ENCODE measurements around the gene GTPBP2.
"Not testable (repeated sequence)": the region's sequence is repeated elsewhere in the genome, so short reads cannot be mapped to it uniquely, and the experiment has no call there.

The GTPBP2 gene

GRCh38 chr6:43608310-43608763 is 20.7 kb downstream of the GTPBP2 start:
- no peaks in the 10 kb centered on the region for H3K27me3 ChIP-seq (ENCODE audit: insufficient read depth, low read length)
- peaks cover 49% of the 10 kb centered on the region for H3K36me3 ChIP-seq (ENCODE audit: insufficient read depth, low read length)
- no peaks in the 10 kb centered on the region for H3K9me3 ChIP-seq (ENCODE audit: low read length)
- no peak overlapping the region for H3K4me3 ChIP-seq (ENCODE audit: low read length)
- H3K4me1 ChIP-seq (ENCODE audit: insufficient read depth, low read length) = no peaks in the 10 kb centered on the region
- no peak overlapping the region for H2AFZ ChIP-seq (ENCODE audit: low read depth, low read length)

- H3K4me1 ChIP-seq (ENCODE audit: insufficient read depth, low read length) = no peaks in the 10 kb centered on the region
- no peak overlapping the region for H3K4me3 ChIP-seq (ENCODE audit: low read length)
- H2AFZ ChIP-seq (ENCODE audit: low read depth, low read length) = no peak overlapping the region
- no peaks in the 10 kb centered on the region for H3K9me3 ChIP-seq (ENCODE audit: low read length)
- H3K36me3 ChIP-seq (ENCODE audit: insufficient read depth, low read length) = peaks cover 54% of the 10 kb centered on the region
- no peaks in the 10 kb centered on the region for H3K27me3 ChIP-seq (ENCODE audit: insufficient read depth, low read length)
These were observed 23.0 kb downstream of the GTPBP2 start for GRCh38 chr6:43606019-43606418.

GRCh38 chr6:43604174-43604573 is 24.9 kb downstream of the GTPBP2 start:
- Histone ChIP-seq H2AFZ (ENCODE audit: low read depth, low read length) (no peak overlapping the region), H3K9me3 (ENCODE audit: low read length) (no peaks in the 10 kb centered on the region)

GRCh38 chr6:43600595-43600994 is 28.5 kb downstream of the GTPBP2 start:
- no peak overlapping the region for H3K4me3 ChIP-seq (ENCODE audit: low read length)
- H2AFZ ChIP-seq (ENCODE audit: low read depth, low read length) = no peak overlapping the region
- H3K9me3 ChIP-seq (ENCODE audit: low read length) = no peaks in the 10 kb centered on the region
- no peaks in the 10 kb centered on the region for H3K4me1 ChIP-seq (ENCODE audit: insufficient read depth, low read length)
- no peaks in the 10 kb centered on the region for H3K27me3 ChIP-seq (ENCODE audit: insufficient read depth, low read length)
- H3K36me3 ChIP-seq (ENCODE audit: insufficient read depth, low read length) = peaks cover 51% of the 10 kb centered on the region

More at GRCh38 chr6:43604174-43604573, 24.9 kb downstream of the GTPBP2 start:
- H3K36me3 ChIP-seq (ENCODE audit: insufficient read depth, low read length) = peaks cover 52% of the 10 kb centered on the region
- no peak overlapping the region for H3K4me3 ChIP-seq (ENCODE audit: low read length)
- H3K27me3 ChIP-seq (ENCODE audit: insufficient read depth, low read length) = no peaks in the 10 kb centered on the region
- H3K4me1 ChIP-seq (ENCODE audit: insufficient read depth, low read length) = no peaks in the 10 kb centered on the region

- Histone ChIP-seq H3K4me1 (ENCODE audit: insufficient read depth, low read length) (no peaks in the 10 kb centered on the region), H3K9me3 (ENCODE audit: low read length) (no peaks in the 10 kb centered on the region), H3K4me3 (ENCODE audit: low read length) (no peak overlapping the region), H3K27me3 (ENCODE audit: insufficient read depth, low read length) (no peaks in the 10 kb centered on the region), H3K36me3 (ENCODE audit: insufficient read depth, low read length) (peaks cover 29% of the 10 kb centered on the region), H2AFZ (ENCODE audit: low read depth, low read length) (no peak overlapping the region)
These were observed 35.1 kb downstream of the GTPBP2 start for GRCh38 chr6:43593938-43594337.

GRCh38 chr6:43589564-43589963 is 39.5 kb downstream of the GTPBP2 start:
- not testable (repeated sequence) for H3K9me3 ChIP-seq (ENCODE audit: low read length); H3K27me3 ChIP-seq (ENCODE audit: insufficient read depth, low read length); H2AFZ ChIP-seq (ENCODE audit: low read depth, low read length); H3K4me3 ChIP-seq (ENCODE audit: low read length); H3K4me1 ChIP-seq (ENCODE audit: insufficient read depth, low read length)
- H3K36me3 ChIP-seq (ENCODE audit: insufficient read depth, low read length) = peaks cover 49% of the 10 kb centered on the region

- H3K36me3 ChIP-seq (ENCODE audit: insufficient read depth, low read length) = peaks cover 62% of the 10 kb centered on the region
- H3K4me1 ChIP-seq (ENCODE audit: insufficient read depth, low read length) = no peaks in the 10 kb centered on the region
These were observed 40.9 kb downstream of the GTPBP2 start for GRCh38 chr6:43588194-43588593.

GRCh38 chr6:43584892-43585570 is 44.0 kb downstream of the GTPBP2 start:
- H3K9me3 ChIP-seq (ENCODE audit: low read length) = no peaks in the 10 kb centered on the region
- H2AFZ ChIP-seq (ENCODE audit: low read depth, low read length) = no peak overlapping the region
- H3K4me1 ChIP-seq (ENCODE audit: insufficient read depth, low read length) = no peaks in the 10 kb centered on the region
- H3K4me3 ChIP-seq (ENCODE audit: low read length) = no peak overlapping the region
- H3K36me3 ChIP-seq (ENCODE audit: insufficient read depth, low read length) = peaks cover 62% of the 10 kb centered on the region
- H3K27me3 ChIP-seq (ENCODE audit: insufficient read depth, low read length) = no peaks in the 10 kb centered on the region

More at GRCh38 chr6:43588194-43588593, 40.9 kb downstream of the GTPBP2 start:
- Histone ChIP-seq H3K9me3 (ENCODE audit: low read length) (no peaks in the 10 kb centered on the region), H3K4me3 (ENCODE audit: low read length) (no peak overlapping the region), H3K27me3 (ENCODE audit: insufficient read depth, low read length) (no peaks in the 10 kb centered on the region), H2AFZ (ENCODE audit: low read depth, low read length) (no peak overlapping the region)

GRCh38 chr6:43582911-43583310 is 46.2 kb downstream of the GTPBP2 start:
- H3K4me1 ChIP-seq (ENCODE audit: insufficient read depth, low read length) = no peaks in the 10 kb centered on the region
- no peak overlapping the region for H3K4me3 ChIP-seq (ENCODE audit: low read length)
- no peaks in the 10 kb centered on the region for H3K27me3 ChIP-seq (ENCODE audit: insufficient read depth, low read length)
- H2AFZ ChIP-seq (ENCODE audit: low read depth, low read length) = no peak overlapping the region
- peaks cover 52% of the 10 kb centered on the region for H3K36me3 ChIP-seq (ENCODE audit: insufficient read depth, low read length)
- peaks cover 3% of the 10 kb centered on the region for H3K9me3 ChIP-seq (ENCODE audit: low read length)

- Histone ChIP-seq H3K9me3 (ENCODE audit: low read length) (peaks cover 3% of the 10 kb centered on the region), H3K36me3 (ENCODE audit: insufficient read depth, low read length) (peaks cover 24% of the 10 kb centered on the region), H3K27me3 (ENCODE audit: insufficient read depth, low read length) (no peaks in the 10 kb centered on the region), H2AFZ (ENCODE audit: low read depth, low read length) (no peak overlapping the region), H3K4me1 (ENCODE audit: insufficient read depth, low read length) (peaks cover 15% of the 10 kb centered on the region), H3K4me3 (ENCODE audit: low read length) (no peak overlapping the region)
These were observed 49.9 kb downstream of the GTPBP2 start for GRCh38 chr6:43579171-43579570.

- Histone ChIP-seq H3K9me3 (ENCODE audit: low read length) (peaks cover 3% of the 10 kb centered on the region), H3K36me3 (ENCODE audit: insufficient read depth, low read length) (peaks cover 19% of the 10 kb centered on the region), H3K4me1 (ENCODE audit: insufficient read depth, low read length) (peaks cover 15% of the 10 kb centered on the region), H3K4me3 (ENCODE audit: low read length) (no peak overlapping the region), H3K27me3 (ENCODE audit: insufficient read depth, low read length) (no peaks in the 10 kb centered on the region), H2AFZ (ENCODE audit: low read depth, low read length) (no peak overlapping the region)
These were observed 50.3 kb downstream of the GTPBP2 start for GRCh38 chr6:43578748-43579147.

- Histone ChIP-seq H3K36me3 (ENCODE audit: insufficient read depth, low read length) (peaks cover 25% of the 10 kb centered on the region), H3K9me3 (ENCODE audit: low read length) (peaks cover 3% of the 10 kb centered on the region), H3K27me3 (ENCODE audit: insufficient read depth, low read length) (no peaks in the 10 kb centered on the region), H3K4me3 (ENCODE audit: low read length) (peak within 1 kb of the TSS; percentile 86), H3K4me1 (ENCODE audit: insufficient read depth, low read length) (peaks cover 15% of the 10 kb centered on the region), H2AFZ (ENCODE audit: low read depth, low read length) (peak within 1 kb of the TSS; percentile 62)
These were observed 53.1 kb downstream of the GTPBP2 start, which contains the start of the genes POLH and XPO5 for GRCh38 chr6:43575772-43576551. POLH (plus strand) TSS chr6:43576185; CDS start chr6:43582320, 6,135 bp downstream. XPO5 (minus strand) TSS chr6:43576038; CDS start chr6:43575864, 174 bp downstream.

- Histone ChIP-seq H3K4me1 (ENCODE audit: insufficient read depth, low read length) (peaks cover 15% of the 10 kb centered on the region), H3K36me3 (ENCODE audit: insufficient read depth, low read length) (peaks cover 32% of the 10 kb centered on the region), H3K27me3 (ENCODE audit: insufficient read depth, low read length) (no peaks in the 10 kb centered on the region), H2AFZ (ENCODE audit: low read depth, low read length) (peak overlapping the region; percentile 62), H3K9me3 (ENCODE audit: low read length) (peaks cover 3% of the 10 kb centered on the region), H3K4me3 (ENCODE audit: low read length) (peak overlapping the region; percentile 86)
These were observed 53.8 kb downstream of the GTPBP2 start for GRCh38 chr6:43575105-43575771.
